Hepatocyte (in vitro differentiated cells): ENCODE measurements around the gene LIPC.

Experiments used
- EZH2 ChIP-seq: fragments of 200-600 bp; sonication (generic); IDR thresholded peaks from 2 replicates; pipeline ENCODE4 v1.6.1; 2016; ENCODE audit warnings: antibody characterized with exemption, mild to moderate bottlenecking, borderline replicate concordance
- EZH2phosphoT487 ChIP-seq: fragments of 200-600 bp; sonication (generic); IDR thresholded peaks from one replicate; pipeline ENCODE4 v1.6.1; 2018; ENCODE audit warnings: antibody characterized with exemption, mild to moderate bottlenecking, low read depth, moderate library complexity; ENCODE audit not compliant: unreplicated experiment, severe bottlenecking
- TF ChIP-seq, protein P1 (sequence below): fragments of 200-600 bp; sonication (generic); IDR thresholded peaks from 2 replicates; pipeline ENCODE4 v1.5.1; 2016; ENCODE audit warnings: antibody characterized with exemption, mild to moderate bottlenecking; ENCODE audit not compliant: poor library complexity

DNA sequence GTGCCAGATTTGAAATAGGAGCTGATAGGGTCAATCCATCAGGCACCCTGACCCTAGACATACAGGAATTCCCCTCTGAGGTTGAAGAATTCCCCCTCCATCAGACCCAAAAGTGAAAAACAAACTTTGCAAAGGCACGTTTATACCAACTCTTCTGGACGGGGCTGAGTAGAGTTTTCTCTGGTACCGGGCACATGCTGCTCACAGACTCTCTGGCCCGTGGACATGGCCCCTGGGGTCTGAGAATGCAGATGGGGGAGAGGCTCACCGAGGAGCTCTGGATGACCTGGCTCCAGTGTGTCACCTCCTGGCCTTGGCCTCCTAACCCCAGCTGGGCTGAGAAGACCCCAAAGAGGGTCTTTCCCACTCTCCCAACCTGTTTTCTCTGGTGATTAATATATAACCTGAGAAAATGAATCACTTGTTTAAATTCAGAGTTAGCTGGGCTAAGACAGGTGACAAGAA is 11.2 kb upstream of the LIPC start:
- TF ChIP-seq, protein P1, sequence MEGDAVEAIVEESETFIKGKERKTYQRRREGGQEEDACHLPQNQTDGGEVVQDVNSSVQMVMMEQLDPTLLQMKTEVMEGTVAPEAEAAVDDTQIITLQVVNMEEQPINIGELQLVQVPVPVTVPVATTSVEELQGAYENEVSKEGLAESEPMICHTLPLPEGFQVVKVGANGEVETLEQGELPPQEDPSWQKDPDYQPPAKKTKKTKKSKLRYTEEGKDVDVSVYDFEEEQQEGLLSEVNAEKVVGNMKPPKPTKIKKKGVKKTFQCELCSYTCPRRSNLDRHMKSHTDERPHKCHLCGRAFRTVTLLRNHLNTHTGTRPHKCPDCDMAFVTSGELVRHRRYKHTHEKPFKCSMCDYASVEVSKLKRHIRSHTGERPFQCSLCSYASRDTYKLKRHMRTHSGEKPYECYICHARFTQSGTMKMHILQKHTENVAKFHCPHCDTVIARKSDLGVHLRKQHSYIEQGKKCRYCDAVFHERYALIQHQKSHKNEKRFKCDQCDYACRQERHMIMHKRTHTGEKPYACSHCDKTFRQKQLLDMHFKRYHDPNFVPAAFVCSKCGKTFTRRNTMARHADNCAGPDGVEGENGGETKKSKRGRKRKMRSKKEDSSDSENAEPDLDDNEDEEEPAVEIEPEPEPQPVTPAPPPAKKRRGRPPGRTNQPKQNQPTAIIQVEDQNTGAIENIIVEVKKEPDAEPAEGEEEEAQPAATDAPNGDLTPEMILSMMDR: no peak
- no peak for TF ChIP-seq EZH2
- no peak for TF ChIP-seq EZH2phosphoT487
